Vagina (tissue), 2 donors: Measurements from ENCODE around the gene BRICD5. TPM values are rescaled to one million over a fixed set of nuclear protein-coding genes. Genes with fewer than 3 reads are reported as not detected.

ENCODE experiments used
- DNase-seq, 2 donors: peaks; one replicate each; pipeline ENCODE4 v3.0.0-alpha.2; 2017; ENCODE audit errors: extremely low spot score in 2 of 2
- H3K27ac ChIP-seq: fragments of 200-600 bp; sonication (generic); one replicate; pipeline ENCODE4 v1.5.1; 2019
- H3K27me3 ChIP-seq: fragments of 200-600 bp; sonication (generic); one replicate; pipeline ENCODE4 v1.5.1; 2019
- H3K36me3 ChIP-seq, 2 donors: fragments of 200-600 bp; sonication (generic); one replicate each; pipeline ENCODE4 v1.5.1; 2017 to 2019
- H3K4me1 ChIP-seq: fragments of 200-600 bp; sonication (generic); one replicate; pipeline ENCODE4 v1.5.1; 2019
- H3K4me3 ChIP-seq, 2 donors: fragments of 200-600 bp; sonication (generic); 1 replicate in 1 of 2; 2 replicates in 1 of 2; pipeline ENCODE4 v1.5.1; 2016 to 2019
- H3K9me3 ChIP-seq: fragments of 200-600 bp; sonication (generic); one replicate; pipeline ENCODE4 v1.5.1; 2019
- POLR2A ChIP-seq, 2 donors: fragments of 450-650 bp; IDR thresholded peaks; one replicate each; pipeline ENCODE4 v1.6.1; 2017; ENCODE audit warnings: antibody characterized with exemption in 2 of 2, mild to moderate bottlenecking in 2 of 2, moderate library complexity in 2 of 2
- POLR2AphosphoS5 ChIP-seq, 2 donors: sonication (generic); formaldehyde crosslinking; IDR thresholded peaks; one replicate each; pipeline ENCODE4 v1.9.0; 2017; ENCODE audit warnings: antibody characterized with exemption in 2 of 2, mild to moderate bottlenecking in 2 of 2, low read depth in 1 of 2; ENCODE audit not compliant: insufficient read depth in 1 of 2
- intact Hi-C: fragments of 100-400 bp; cut with DNase I; formaldehyde crosslinking; loops from one replicate; pipeline ENCODE4 v1.15.1; 2023
- total RNA-seq: library from RNA; depleted of rRNA; stranded (reverse); fragments of >200 nt; gene quantifications from one replicate; pipeline ENCODE4 v1.2.3, GENCODE V29; 2016
- TF ChIP-seq, protein P1 (sequence below), 3 experiments: fragments of 450-650 bp in 2 of 3; fragments of 200-600 bp in 1 of 3; sonication (generic) in 1 of 3; IDR thresholded peaks; one replicate each; pipeline ENCODE4 v1.5.1; 2017 to 2019; ENCODE audit warnings: antibody characterized with exemption in 3 of 3, mild to moderate bottlenecking in 2 of 3, moderate library complexity in 2 of 3

The BRICD5 gene
- total RNA-seq, 1 donor from 2014 or later: 9.6 TPM

DNA sequence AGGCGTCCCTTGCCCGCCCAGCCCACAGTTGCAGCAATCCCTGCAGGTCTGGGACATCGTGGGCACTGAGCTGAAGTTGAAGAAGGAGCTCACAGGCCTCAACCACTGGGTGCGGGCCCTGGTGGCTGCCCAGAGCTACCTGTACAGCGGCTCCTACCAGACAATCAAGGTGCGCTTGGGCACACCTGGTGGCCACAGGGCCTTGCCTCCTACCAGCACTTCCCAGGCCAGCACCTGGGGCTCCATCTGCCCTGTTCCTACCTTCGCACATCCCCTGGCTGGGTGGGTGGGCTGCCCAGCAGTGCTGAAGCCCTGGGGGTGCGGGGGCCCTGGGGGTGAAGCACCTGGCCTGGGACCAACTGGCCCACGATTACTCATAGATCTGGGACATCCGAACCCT, 35.2 kb downstream of the BRICD5 start:
- intact Hi-C loops: no loop called here
- Histone ChIP-seq H3K27me3 (no peaks in the 10 kb centered on the region), H3K9me3 (no peaks in the 10 kb centered on the region), H3K36me3 (peaks cover 0 to 54% of the 10 kb centered on the region in 2 donors), H3K27ac (no peak overlapping the region), H3K4me3 (no peak overlapping the region), H3K4me1 (peaks cover 6% of the 10 kb centered on the region)
- no peak for TF ChIP-seq POLR2A (IDR thresholded peaks at IDR 0.05)
- TF ChIP-seq POLR2AphosphoS5 (IDR thresholded peaks at IDR 0.05; ENCODE audit: insufficient read depth in 1 of 2, low read depth in 1 of 2): no peak
- TF ChIP-seq, protein P1, sequence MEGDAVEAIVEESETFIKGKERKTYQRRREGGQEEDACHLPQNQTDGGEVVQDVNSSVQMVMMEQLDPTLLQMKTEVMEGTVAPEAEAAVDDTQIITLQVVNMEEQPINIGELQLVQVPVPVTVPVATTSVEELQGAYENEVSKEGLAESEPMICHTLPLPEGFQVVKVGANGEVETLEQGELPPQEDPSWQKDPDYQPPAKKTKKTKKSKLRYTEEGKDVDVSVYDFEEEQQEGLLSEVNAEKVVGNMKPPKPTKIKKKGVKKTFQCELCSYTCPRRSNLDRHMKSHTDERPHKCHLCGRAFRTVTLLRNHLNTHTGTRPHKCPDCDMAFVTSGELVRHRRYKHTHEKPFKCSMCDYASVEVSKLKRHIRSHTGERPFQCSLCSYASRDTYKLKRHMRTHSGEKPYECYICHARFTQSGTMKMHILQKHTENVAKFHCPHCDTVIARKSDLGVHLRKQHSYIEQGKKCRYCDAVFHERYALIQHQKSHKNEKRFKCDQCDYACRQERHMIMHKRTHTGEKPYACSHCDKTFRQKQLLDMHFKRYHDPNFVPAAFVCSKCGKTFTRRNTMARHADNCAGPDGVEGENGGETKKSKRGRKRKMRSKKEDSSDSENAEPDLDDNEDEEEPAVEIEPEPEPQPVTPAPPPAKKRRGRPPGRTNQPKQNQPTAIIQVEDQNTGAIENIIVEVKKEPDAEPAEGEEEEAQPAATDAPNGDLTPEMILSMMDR (IDR thresholded peaks at IDR 0.05): no peak
- no peak for DNase-seq

DNA sequence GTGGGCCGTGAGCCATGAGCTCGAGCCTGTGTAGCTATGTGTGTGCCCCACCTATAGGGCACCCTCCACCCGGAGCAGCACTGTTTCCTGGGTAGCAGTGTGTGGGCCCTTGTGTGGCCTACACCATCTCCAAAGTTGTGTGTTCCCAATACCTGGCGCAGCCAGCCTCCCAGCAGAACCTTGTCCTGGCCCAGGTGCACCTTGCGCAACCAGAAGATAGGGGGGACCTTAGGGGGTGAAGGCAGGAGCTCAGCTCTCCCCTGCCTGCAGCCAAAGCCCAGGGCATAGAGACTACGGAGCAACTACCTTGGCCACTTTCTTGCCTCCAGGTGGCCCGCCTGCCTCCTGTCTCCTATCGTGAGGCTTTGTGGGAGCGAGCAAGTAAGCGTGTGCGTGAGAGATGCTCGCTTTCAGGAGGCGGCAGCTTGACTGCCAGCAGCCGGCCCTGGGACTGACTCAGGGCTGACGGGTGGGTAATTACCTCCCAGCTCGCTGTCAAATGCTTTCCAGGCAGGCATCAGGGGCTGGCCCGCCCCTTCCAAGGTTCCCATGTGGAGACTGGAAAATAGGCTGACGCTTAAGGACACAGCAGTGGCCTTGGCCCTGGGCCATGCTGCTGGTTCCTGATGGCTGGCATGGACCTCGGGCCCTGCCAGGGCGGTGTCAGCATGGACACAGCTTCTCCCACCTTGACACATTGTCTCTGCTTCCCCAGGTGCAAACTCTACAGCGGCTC, 36.1 kb downstream of the BRICD5 start:
- Histone ChIP-seq H3K9me3 (no peaks in the 10 kb centered on the region), H3K4me1 (peaks cover 4% of the 10 kb centered on the region), H3K4me3 (no peak overlapping the region), H3K36me3 (peaks cover 0 to 56% of the 10 kb centered on the region in 2 donors), H3K27ac (no peak overlapping the region), H3K27me3 (no peaks in the 10 kb centered on the region)
- TF ChIP-seq POLR2AphosphoS5 (IDR thresholded peaks at IDR 0.05; ENCODE audit: insufficient read depth in 1 of 2, low read depth in 1 of 2) (no peak), POLR2A (IDR thresholded peaks at IDR 0.05) (no peak)
- TF ChIP-seq, protein P1 (IDR thresholded peaks at IDR 0.05): no peak
- no peak for DNase-seq
- intact Hi-C loops: no loop called here

DNA sequence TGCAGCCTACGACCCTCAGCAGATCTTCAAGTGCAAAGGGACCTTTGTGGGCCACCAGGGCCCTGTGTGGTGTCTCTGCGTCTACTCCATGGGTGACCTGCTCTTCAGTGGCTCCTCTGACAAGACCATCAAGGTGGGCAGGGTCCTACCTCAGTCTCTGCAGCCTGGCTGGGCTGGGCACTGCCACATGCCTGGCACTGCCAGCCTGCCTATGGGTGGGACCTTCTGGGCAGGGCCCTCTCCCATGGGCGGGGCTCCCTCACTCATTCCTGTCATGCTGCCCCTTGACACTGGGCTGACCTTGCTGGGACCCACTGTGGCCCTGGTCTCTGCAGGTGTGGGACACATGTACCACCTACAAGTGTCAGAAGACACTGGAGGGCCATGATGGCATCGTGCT, 36.7 kb downstream of the BRICD5 start:
- no peaks in the 10 kb centered on the region for H3K9me3 ChIP-seq
- DNase-seq: no peak
- TF ChIP-seq POLR2A (IDR thresholded peaks at IDR 0.05) (no peak), POLR2AphosphoS5 (IDR thresholded peaks at IDR 0.05; ENCODE audit: insufficient read depth in 1 of 2, low read depth in 1 of 2) (no peak)
- TF ChIP-seq, protein P1 (IDR thresholded peaks at IDR 0.05): no peak
- no peak overlapping the region for H3K4me3 ChIP-seq
- H3K27me3 ChIP-seq: no peaks in the 10 kb centered on the region
- H3K27ac ChIP-seq: no peak overlapping the region
- intact Hi-C loops: no loop called here
- no peaks in the 10 kb centered on the region for H3K4me1 ChIP-seq
- peaks cover 0 to 60% of the 10 kb centered on the region in 2 donors for H3K36me3 ChIP-seq

DNA sequence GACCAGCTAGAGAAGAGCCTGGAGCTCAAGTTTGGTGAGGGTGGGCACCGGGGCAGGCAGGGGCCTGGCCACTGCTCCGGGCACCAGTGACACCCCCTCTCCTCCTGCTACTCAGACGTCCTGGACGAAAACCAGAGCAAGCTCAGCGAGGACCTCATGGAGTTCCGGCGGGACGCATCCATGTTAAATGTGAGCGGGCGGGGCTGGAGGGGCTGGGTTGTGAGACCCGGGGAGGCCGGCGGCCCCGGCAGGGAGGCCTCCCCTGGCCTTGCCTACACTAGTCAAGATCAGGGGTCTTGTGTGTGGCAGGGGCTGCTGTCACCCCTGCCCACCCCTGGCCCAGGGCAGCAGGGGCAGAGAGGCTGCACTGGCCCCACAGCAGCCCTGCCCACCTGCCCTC, 37.3 kb downstream of the BRICD5 start:
- intact Hi-C loops: no loop called here
- H3K4me3 ChIP-seq: no peak overlapping the region
- H3K27ac ChIP-seq: no peak overlapping the region
- peaks cover 0 to 65% of the 10 kb centered on the region in 2 donors for H3K36me3 ChIP-seq
- H3K4me1 ChIP-seq: no peaks in the 10 kb centered on the region
- DNase-seq: no peak
- no peaks in the 10 kb centered on the region for H3K27me3 ChIP-seq
- H3K9me3 ChIP-seq: no peaks in the 10 kb centered on the region
- no peak for TF ChIP-seq POLR2A (IDR thresholded peaks at IDR 0.05)
- TF ChIP-seq, protein P1 (IDR thresholded peaks at IDR 0.05): no peak
- TF ChIP-seq POLR2AphosphoS5 (IDR thresholded peaks at IDR 0.05; ENCODE audit: insufficient read depth in 1 of 2, low read depth in 1 of 2): no peak

DNA sequence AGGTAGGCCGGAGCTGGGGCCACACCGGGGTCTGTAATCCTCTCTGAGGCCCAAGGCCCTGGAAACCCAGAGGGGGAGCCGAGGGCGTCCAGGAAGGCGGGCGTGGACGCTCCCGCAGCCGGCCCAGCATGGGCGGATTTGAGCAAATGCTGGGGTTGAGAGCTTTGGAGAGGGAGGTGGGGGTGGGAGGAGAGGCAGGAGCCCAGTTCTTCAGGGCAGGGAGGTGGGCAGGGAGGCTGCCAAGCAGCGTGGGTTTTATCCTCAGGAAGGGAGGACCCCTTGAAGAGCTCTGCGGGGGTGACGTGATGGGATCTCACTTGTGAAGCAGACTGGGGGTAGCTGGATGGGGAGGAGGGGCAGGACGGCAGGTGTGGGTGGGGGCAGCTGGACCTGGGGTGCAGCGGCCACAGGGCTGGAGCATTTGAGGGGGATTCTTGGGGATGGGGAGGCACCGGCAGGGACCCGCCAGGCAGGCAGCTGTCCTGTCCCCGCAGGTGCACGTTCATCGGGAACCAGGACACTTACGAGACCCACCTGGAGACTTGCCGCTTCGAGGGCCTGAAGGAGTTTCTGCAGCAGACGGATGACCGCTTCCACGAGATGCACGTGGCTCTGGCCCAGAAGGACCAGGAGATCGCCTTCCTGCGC, 37.9 kb downstream of the BRICD5 start:
- no peak for DNase-seq
- Histone ChIP-seq H3K4me3 (no peak overlapping the region), H3K4me1 (no peaks in the 10 kb centered on the region), H3K9me3 (no peaks in the 10 kb centered on the region), H3K36me3 (peaks cover 0 to 71% of the 10 kb centered on the region in 2 donors), H3K27ac (no peak overlapping the region), H3K27me3 (no peaks in the 10 kb centered on the region)
- TF ChIP-seq POLR2A (IDR thresholded peaks at IDR 0.05) (no peak), POLR2AphosphoS5 (IDR thresholded peaks at IDR 0.05; ENCODE audit: insufficient read depth in 1 of 2, low read depth in 1 of 2) (no peak)
- TF ChIP-seq, protein P1 (IDR thresholded peaks at IDR 0.05): no peak
- intact Hi-C loops: no loop called here
